Islet precursor cell (in vitro differentiated cells): Measurements from ENCODE around the gene AIG1.
"Not testable (repeated sequence)": the region's sequence is repeated elsewhere in the genome, so short reads cannot be mapped to it uniquely, and the experiment has no call there.

ENCODE experiments used
- DNase-seq: peaks from one replicate; pipeline ENCODE4 v3.0.0-alpha.2; 2018

AIG1 gene

DNA sequence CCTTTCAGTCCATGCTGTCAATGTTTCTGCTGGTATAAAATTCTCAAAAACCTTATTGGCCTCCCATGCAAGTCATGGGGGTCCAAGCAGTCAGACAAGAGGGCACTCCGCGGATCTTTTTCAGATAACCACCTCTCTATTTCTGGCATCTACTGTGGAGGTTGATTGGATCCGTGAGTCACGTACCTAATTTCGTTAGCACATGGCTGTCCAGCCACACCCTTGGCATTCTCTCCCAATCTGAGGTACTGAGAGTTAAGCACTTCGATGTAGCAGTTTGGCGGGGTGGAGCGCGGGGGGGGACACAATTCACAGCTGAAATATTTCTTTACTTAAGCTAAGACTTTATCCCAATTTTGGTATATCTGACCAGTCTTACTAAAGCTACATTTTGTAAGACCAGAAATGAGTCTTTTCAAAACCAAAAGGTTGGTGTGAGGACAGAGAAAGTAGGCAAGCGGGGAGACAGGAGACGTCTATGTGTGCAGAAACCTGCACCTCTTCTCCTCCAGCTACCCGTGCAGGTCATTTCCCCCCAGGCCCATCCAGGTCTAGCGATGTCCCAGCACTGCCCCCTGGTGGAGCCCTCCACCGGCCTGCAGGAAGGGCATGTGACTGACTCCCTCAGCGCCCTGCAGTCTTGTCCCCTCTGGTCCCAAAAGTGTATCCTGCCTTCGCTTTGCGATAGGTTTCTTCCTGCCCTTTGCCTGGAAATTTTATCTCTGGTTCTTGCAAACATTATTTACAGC is 276.7 kb downstream of the AIG1 start:
- peak; percentile 83 for DNase-seq

DNA sequence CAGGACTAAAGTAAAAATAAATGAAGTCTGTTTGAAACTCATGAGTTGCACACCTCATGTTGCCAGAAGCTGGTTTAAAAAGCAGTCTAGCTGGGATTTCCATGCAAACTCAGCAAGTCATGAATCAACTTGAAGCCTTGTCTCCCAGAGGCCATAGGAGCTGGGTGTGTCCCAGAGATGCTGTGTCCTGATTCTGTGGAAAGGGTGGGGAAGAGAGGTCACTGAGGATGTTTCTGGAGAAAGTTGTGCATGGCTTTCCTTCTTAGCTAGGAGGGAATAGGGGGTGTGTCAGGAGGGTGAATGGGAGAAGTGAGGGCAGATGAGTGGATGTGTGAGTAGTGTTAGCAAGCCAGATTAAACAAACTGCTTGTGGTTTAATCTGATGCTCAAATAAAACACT is 278.5 kb downstream of the AIG1 start:
- DNase-seq = no peak

DNA sequence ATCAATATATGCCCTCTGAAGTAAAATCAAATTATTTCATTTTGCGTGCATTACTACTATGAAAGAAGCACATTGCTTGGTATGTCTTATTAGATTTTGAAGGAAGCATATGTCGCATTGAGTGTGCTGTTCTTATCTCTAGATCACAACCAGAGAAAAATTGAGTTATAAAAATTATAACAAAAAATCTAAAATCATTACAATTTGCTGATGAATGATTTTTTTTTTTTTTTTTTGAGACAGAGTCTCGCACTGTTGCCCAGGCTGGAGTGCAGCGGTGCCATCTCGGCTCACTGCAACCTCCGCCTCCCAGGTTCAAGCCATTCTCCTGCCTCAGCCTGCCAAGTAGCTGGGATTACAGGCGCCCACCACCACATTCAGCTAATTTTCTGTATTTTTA is 284.8 kb downstream of the AIG1 start:
- not testable (repeated sequence) for DNase-seq

DNA sequence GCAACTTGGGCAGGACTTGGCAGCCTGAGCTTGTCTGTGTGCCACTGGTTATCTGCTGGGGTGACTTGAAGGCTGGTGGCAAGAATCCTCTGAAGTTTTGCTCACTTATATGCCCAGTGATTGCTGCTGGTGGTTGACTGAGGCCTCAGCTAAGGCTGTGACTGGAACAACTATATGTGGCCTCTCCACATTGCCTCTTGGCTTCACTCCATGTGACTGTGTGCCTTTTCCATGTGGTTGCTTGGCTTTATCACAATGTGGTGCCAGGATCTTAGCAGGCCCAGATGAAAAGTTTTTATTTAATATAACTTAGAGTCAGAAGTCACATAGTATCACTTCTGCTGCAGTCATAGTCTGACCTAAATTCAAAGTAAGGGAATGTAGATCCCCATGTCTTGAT is 285.3 kb downstream of the AIG1 start:
- DNase-seq = no peak

- DNase-seq = no peak
These were observed 287.8 kb downstream of the AIG1 start for GRCh38 chr6:143348531-143348930.

GRCh38 chr6:143349530-143349929 is 288.8 kb downstream of the AIG1 start:
- DNase-seq = no peak

GRCh38 chr6:143356101-143356880 is 295.6 kb downstream of the AIG1 start:
- no peak for DNase-seq

DNA sequence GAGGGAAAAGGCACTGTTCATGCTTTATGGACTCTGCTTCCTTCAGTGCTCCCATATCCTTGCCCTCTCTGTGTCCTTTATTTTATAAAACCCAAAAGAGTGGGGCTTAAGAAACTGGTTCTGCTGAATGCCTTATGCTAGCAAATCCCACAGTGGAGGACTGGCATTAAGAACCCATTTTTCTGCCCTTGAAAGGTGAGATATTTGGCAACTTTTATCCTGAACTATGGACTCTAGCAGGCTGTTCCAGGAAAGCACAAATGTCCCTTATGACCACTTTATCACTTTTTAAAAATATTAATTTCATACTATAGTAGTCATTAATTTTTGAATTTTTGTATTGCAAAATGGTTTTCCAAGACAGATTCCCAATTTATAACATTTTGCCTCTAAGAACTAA is 296.5 kb downstream of the AIG1 start:
- DNase-seq = no peak

GRCh38 chr6:143357561-143358255 is 297.0 kb downstream of the AIG1 start:
- no peak for DNase-seq

DNA sequence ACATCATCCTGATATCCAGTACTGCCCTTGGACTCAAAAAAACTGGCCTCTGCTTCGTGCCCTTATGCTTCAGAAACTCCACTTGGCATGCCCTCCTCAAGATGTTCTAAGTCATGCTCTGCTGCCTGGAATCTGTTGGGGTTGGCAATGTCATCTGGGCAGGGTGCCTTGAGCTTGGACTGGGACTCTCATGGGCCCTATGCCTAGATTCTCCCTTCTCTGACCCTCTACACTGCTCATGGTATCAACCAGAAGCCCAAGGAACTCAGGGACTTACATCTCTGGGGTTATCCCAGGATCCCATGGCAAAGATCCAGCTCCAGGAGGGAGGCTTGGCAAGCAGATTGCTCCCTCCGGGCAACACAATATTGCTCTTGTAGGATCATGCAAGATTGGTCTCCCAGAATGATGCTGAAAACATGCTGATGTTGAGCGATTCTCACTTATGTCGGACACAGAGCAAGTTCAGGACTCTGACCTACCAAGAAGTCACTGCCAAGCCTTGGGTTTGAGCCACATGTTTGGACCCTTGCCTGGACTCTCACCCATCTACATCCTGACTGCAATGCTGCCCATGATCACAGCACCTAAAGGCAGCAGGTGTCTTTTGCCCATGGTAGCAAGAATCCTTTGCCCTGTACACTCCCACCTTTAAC is 301.0 kb downstream of the AIG1 start:
- no peak for DNase-seq

GRCh38 chr6:143362192-143362558 is 301.5 kb downstream of the AIG1 start:
- no peak for DNase-seq

GRCh38 chr6:143363299-143363698 is 302.6 kb downstream of the AIG1 start:
- DNase-seq = no peak

DNA sequence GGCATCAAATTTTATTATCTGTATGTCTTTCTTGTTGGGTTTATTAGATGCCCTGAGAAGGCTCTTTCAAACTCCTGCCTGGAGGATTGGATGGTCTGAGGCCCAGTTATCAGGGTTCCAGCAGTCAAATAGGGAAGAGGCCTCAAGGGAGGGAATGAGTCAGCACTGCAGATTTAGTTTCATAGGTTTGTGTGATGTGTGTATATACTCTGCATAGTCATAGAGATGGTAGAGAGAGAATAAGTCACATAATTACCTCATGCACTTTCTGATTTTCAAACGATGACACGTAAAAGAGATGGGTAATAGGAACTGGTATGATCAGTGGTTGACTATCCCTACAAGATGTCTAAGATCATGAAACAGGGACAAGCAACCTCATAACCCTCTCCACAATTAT is 307.7 kb downstream of the AIG1 start:
- DNase-seq = no peak

DNA sequence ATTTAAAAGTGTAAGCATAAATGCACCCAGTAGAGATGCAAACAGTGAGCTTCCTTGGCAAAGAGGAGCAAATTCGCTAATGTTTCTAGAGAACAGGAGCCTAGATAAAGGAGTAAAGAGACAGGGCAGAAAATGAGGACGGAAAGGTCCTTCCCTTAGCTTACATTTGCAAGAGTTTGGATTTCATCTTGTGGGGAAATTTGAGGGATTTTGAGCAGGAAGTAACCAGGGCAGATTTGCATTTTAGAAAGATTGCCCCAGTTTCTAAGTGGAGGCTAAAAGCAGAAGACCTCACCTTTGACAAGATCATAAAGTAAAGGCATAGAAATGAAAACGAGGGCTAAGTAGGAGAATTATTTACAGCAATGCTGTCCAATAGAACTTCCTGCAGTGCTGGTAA is 309.3 kb downstream of the AIG1 start:
- DNase-seq = no peak

DNA sequence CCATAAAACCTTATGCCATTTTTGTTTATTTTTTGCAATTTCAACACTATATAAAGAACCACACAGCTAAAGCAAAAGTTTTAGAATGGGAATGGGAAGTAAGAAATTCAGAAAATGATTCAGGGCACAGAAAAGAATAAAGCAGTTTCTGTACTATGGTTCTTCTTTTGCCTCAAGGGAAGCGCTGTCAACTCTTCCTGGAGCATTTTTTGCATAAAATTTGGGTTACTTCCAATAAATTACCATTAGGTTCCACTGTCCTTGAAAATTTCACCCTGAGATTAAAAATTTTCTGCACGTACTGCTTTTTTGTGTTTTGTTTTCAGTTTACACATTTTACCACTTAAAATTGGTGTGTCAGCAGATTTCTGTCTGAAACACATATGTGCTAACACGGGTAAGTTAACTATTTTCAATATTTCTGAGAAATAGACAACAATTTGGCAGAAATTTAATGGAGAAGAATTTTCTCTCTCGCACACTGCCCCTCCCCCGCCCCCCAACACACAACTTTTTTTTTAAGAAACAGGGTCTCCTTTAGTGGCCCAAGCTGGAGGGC is 310.2 kb downstream of the AIG1 start:
- DNase-seq = no peak

GRCh38 chr6:143372199-143372882 is 311.7 kb downstream of the AIG1 start:
- no peak for DNase-seq

DNA sequence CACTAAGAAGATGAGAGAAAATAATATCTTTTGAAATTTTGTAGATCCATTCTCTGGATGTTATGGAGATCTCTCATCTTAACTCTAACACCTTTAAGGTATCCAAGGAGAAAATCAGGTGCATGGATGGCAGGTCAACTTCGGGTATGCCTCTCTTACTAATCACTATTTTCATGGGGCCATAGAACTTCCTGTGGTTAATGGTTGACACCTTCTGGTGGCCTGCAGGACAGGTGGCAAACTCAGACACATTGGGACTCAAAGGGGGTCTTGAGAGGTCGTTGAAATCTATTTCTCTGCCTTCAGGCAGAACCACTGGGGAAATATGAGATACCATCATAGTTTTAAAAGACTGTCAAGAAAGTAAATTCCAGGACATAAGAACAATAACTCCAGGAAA is 313.3 kb downstream of the AIG1 start:
- no peak for DNase-seq

- DNase-seq = no peak
These were observed 314.4 kb downstream of the AIG1 start for GRCh38 chr6:143375022-143375585.

GRCh38 chr6:143376375-143376774 is 315.7 kb downstream of the AIG1 start:
- no peak for DNase-seq

- no peak for DNase-seq
These were observed 316.2 kb downstream of the AIG1 start for GRCh38 chr6:143376861-143377260.

DNA sequence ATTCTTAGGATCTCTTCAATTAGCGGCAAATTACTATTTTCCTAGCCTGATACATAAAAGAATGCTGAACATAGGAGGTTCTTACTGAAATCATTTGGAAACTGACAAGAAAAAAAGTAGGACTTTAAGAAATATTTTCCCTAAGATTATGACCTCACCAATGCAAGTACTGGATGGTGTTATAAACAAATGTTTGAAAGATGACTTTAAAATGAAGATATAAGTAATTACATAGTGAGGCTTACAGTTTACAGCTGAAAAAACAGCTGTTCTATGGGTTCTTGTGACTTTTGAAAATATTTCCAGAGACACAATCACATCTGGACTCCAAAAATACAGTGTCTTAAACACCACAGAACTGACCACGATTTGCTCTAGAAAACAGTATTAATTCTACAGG is 324.9 kb downstream of the AIG1 start:
- no peak for DNase-seq

- no peak for DNase-seq
These were observed 329.6 kb downstream of the AIG1 start for GRCh38 chr6:143390278-143390677.
